ENCODE results near the gene ZMYND8. TPM values are rescaled to one million over a fixed set of nuclear protein-coding genes. Genes with fewer than 3 reads are reported as not detected.

Gene ZMYND8
- total and polyA plus RNA-seq, 2 donors (not counting 3 experiments of a cell fraction or from before 2014, with no cell fraction given) = 30.6 to 75.2 TPM

DNA sequence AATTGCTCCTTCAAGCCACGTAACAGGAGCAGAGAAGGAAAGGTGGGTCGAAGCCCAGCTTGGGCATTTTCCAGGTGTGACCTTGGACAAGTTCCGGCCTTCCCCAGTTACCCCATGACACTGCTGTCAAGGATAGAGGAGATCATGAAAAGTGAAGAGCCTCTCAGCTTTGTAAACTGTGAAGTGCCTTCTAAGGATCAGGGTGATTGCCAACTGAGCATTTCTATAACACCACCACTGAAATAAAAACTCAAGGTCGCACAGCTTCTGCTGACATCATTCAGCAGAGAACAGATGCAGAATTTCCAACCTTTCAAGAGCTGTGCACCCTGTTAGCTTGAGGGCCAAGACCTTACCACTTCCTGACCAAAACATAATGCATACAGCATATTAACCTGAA lies 24.0 kb upstream of the ZMYND8 start:
- Histone ChIP-seq H3K36me3 (ENCODE audit: control insufficient read depth in 2 of 2, extremely low read depth in 1 of 2, insufficient read depth in 2 of 2, low read length in 2 of 2) (no peaks in the 10 kb centered on the region), H3K9me1 (replicated peaks; ENCODE audit: control insufficient read depth, extremely low read depth, insufficient read depth, low read length) (no peaks in the 10 kb centered on the region), H3K4me3 (replicated peaks in 1 of 3; ENCODE audit: insufficient read depth in 1 of 3, low read depth in 1 of 3, low read length in 3 of 3) (no peak overlapping the region), H3K4me2 (ENCODE audit: insufficient read depth, low read length) (no peak overlapping the region), H3K27ac (ENCODE audit: insufficient read depth, low read depth, low read length) (no peak overlapping the region), H3K79me2 (ENCODE audit: control insufficient read depth, insufficient read depth, low read length) (no peaks in the 10 kb centered on the region), H2AFZ (ENCODE audit: low read depth, low read length) (no peak overlapping the region), H4K20me1 (replicated peaks; ENCODE audit: control insufficient read depth, extremely low read depth, insufficient read depth, low read length) (no peaks in the 10 kb centered on the region), H3K4me1 (ENCODE audit: control insufficient read depth, extremely low read depth, insufficient read depth, low read length) (peaks cover 5% of the 10 kb centered on the region), H3K9ac (replicated peaks; ENCODE audit: extremely low read depth, insufficient read depth, low read length) (no peak overlapping the region), H3K9me3 (replicated peaks; ENCODE audit: control insufficient read depth, insufficient read depth, low read length) (no peaks in the 10 kb centered on the region), H3K27me3 (ENCODE audit: control insufficient read depth in 2 of 2, insufficient read depth in 2 of 2, low read length in 2 of 2) (no peaks in the 10 kb centered on the region)
- DNase-seq (ENCODE audit: low read depth, low spot score) = no peak
- FAIRE-seq = no peak
- CTCF ChIA-PET = interaction anchor here (0.7 to 8.8 kb wide), 7 partner anchors 14 to 175 kb away, joined by 3 to 739 read pairs (median 7); partner anchors contain the start of gene ZMYND8
- POLR2A ChIA-PET = interaction anchor here (1.5 to 2.0 kb wide), 2 partner anchors 20 to 22 kb away, joined by 3 to 6 read pairs; no protein-coding TSS in a partner anchor
- no TSS peak for BruUV-seq (replicated peaks)
- TF ChIP-seq POLR2A (IDR thresholded peaks at IDR 0.05; ENCODE audit: low read depth, low read length) = no peak
- TF ChIP-seq JUN (IDR thresholded peaks at IDR 0.05; ENCODE audit: borderline replicate concordance, insufficient read depth, insufficient read length, low read depth) = no peak
- TF ChIP-seq, protein P1, sequence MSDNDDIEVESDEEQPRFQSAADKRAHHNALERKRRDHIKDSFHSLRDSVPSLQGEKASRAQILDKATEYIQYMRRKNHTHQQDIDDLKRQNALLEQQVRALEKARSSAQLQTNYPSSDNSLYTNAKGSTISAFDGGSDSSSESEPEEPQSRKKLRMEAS (IDR thresholded peaks at IDR 0.05; ENCODE audit: insufficient read depth, insufficient read length) = no peak
- no peak for TF ChIP-seq POLR2AphosphoS5 (IDR thresholded peaks at IDR 0.05; ENCODE audit: insufficient read depth, low read depth, low read length)
- no peak for TF ChIP-seq MYC (IDR thresholded peaks at IDR 0.05; ENCODE audit: low read depth, low read length)
- no peak for TF ChIP-seq EZH2 (IDR thresholded peaks at IDR 0.05; ENCODE audit: borderline replicate concordance, low read depth, low read length, severe bottlenecking)
- TF ChIP-seq GATA2 (IDR thresholded peaks at IDR 0.05; ENCODE audit: insufficient read depth, insufficient read length, low read depth, low read length) = no peak
- TF ChIP-seq, protein P2, sequence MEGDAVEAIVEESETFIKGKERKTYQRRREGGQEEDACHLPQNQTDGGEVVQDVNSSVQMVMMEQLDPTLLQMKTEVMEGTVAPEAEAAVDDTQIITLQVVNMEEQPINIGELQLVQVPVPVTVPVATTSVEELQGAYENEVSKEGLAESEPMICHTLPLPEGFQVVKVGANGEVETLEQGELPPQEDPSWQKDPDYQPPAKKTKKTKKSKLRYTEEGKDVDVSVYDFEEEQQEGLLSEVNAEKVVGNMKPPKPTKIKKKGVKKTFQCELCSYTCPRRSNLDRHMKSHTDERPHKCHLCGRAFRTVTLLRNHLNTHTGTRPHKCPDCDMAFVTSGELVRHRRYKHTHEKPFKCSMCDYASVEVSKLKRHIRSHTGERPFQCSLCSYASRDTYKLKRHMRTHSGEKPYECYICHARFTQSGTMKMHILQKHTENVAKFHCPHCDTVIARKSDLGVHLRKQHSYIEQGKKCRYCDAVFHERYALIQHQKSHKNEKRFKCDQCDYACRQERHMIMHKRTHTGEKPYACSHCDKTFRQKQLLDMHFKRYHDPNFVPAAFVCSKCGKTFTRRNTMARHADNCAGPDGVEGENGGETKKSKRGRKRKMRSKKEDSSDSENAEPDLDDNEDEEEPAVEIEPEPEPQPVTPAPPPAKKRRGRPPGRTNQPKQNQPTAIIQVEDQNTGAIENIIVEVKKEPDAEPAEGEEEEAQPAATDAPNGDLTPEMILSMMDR (IDR thresholded peaks at IDR 0.05; ENCODE audit: extremely low read depth in 1 of 2, insufficient read depth in 1 of 2, low read depth in 1 of 2, low read length in 2 of 2) = no peak
- TF ChIP-seq FOS (IDR thresholded peaks at IDR 0.05; ENCODE audit: borderline replicate concordance, insufficient read depth, low read length) = no peak
- intact Hi-C loops (cut with micrococcal nuclease) (no loop called here), dilution Hi-C loops (cut with MboI; ENCODE audit: extremely low pct_ligation_motif_present, low sequenced_read_pairs) (no loop called here)

Data from endothelial cell of umbilical vein (primary cell).